Measurements from ENCODE around the gene SORBS1.

Gene SORBS1

DNA sequence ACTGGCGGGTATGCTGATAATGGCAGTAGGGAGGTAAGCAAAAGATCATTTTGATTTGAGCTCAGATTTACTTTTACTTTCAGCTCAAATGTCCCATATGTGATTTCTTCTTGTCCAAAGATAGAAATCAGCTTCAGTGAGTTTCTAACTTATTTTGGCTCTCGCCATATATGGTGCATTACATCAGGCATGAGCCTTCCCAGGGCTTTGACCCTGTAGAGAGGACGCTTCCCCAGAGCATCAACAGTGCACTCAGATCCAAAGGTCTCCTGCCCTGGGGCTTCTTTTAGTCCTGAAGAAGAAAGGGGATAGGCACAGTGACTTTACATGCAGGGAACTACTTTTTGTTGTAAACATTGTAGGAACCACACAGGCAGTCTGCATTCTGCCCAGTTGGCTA is 141.8 kb downstream of the SORBS1 start:
- DNase-seq (ENCODE audit: low read depth), result no peak
- TF ChIP-seq CTCF (IDR thresholded peaks at IDR 0.05; ENCODE audit: low read depth, low read length, missing control alignments), result no peak
- in situ Hi-C loops (cut with HindIII; ENCODE audit: low sequenced_read_pairs), result loop anchor here (25.0 kb wide), 1 partner anchor 168 kb away; no protein-coding TSS in a partner anchor
- H3K4me3 ChIP-seq (ENCODE audit: low read depth, low read length), result no peak overlapping the region

DNA sequence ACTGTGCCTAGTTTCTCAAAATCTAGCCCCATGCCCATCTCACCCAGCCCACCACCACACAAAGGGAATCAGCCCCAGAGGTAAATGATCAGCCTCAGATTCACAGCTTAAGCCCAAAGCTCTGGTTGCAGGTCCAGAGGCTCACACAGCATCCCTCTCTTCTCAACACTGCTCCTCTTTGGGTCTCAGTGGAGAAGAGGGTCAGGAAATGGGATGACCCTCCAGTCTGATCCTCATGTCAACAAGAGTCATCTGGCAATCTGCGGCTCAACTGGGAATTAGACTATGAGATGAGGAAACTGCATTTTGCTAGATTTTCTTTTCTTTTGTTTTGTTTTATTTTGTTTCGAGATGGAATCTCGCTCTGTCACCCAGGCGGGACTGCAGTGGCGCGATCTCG is 144.2 kb downstream of the SORBS1 start:
- H3K4me3 ChIP-seq (ENCODE audit: low read depth, low read length), result no peak overlapping the region
- in situ Hi-C loops (cut with HindIII; ENCODE audit: low sequenced_read_pairs), result loop anchor here (25.0 kb wide), 1 partner anchor 170 kb away; no protein-coding TSS in a partner anchor
- no peak for TF ChIP-seq CTCF (IDR thresholded peaks at IDR 0.05; ENCODE audit: low read depth, low read length, missing control alignments)
- DNase-seq (ENCODE audit: low read depth), result no peak

- no peak for TF ChIP-seq CTCF (IDR thresholded peaks at IDR 0.05; ENCODE audit: low read depth, low read length, missing control alignments)
- DNase-seq (ENCODE audit: low read depth), result no peak
- in situ Hi-C loops (cut with HindIII; ENCODE audit: low sequenced_read_pairs), result loop anchor here (25.0 kb wide), 1 partner anchor 171 kb away; no protein-coding TSS in a partner anchor
- H3K4me3 ChIP-seq (ENCODE audit: low read depth, low read length), result no peak overlapping the region
Measured at GRCh38 chr10:95416270-95416669, 144.9 kb downstream of the SORBS1 start.

GRCh38 chr10:95415621-95416031 is 145.5 kb downstream of the SORBS1 start:
- no peak for TF ChIP-seq CTCF (IDR thresholded peaks at IDR 0.05; ENCODE audit: low read depth, low read length, missing control alignments)
- DNase-seq (ENCODE audit: low read depth), result no peak
- in situ Hi-C loops (cut with HindIII; ENCODE audit: low sequenced_read_pairs), result loop anchor here (25.0 kb wide), 1 partner anchor 172 kb away; no protein-coding TSS in a partner anchor
- H3K4me3 ChIP-seq (ENCODE audit: low read depth, low read length), result no peak overlapping the region

DNA sequence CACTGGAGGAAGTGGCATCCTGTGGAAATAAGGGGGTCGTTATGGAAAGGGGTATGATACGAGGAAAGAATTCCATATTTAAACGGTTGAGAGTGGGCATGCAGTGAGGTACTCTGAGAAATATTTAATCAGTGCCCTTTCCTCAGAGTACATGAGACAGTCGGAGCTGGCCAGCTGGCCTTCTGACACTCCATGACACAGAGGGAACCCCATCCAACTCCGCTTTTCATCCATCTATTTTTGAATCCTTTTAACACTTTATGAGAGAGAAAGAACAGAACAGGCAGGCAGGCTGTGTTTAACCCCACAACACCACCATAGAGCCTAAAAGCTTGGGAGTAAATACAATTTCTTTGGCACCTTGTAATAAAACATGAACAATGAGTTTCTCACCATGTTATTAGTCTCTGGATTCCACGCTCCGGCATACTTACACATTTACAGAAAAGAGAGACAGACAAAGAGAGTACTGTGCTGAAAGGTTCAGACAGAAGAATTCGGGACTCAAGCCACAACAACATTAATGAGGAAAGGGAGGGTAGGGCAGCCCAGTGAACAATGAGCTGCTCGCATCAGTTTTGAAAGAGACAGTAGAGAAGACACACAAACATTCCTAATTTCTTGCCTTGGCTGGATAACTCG is 146.2 kb downstream of the SORBS1 start:
- no peak for DNase-seq (ENCODE audit: low read depth)
- H3K4me3 ChIP-seq (ENCODE audit: low read depth, low read length), result no peak overlapping the region
- TF ChIP-seq CTCF (IDR thresholded peaks at IDR 0.05; ENCODE audit: low read depth, low read length, missing control alignments), result no peak
- in situ Hi-C loops (cut with HindIII; ENCODE audit: low sequenced_read_pairs), result loop anchor here (25.0 kb wide), 1 partner anchor 172 kb away; no protein-coding TSS in a partner anchor

- no peak for DNase-seq (ENCODE audit: low read depth)
- H3K4me3 ChIP-seq (ENCODE audit: low read depth, low read length), result no peak overlapping the region
- in situ Hi-C loops (cut with HindIII; ENCODE audit: low sequenced_read_pairs), result loop anchor here (25.0 kb wide), 1 partner anchor 173 kb away; no protein-coding TSS in a partner anchor
- TF ChIP-seq CTCF (IDR thresholded peaks at IDR 0.05; ENCODE audit: low read depth, low read length, missing control alignments), result no peak
Measured at GRCh38 chr10:95414016-95414830, 146.9 kb downstream of the SORBS1 start.

Data from astrocyte of the cerebellum (primary cell).